Activated gamma-delta T cell treated with anti-CD3 and anti-CD28 coated beads, Interleukin-2, amount 50 U/mL, for 16 hours (primary cell): ENCODE data around the gene PGAM2.

ENCODE experiments used
- DNase-seq: peaks from one replicate; pipeline ENCODE4 v3.0.0-alpha.2; 2020; ENCODE audit warnings: low read depth

The PGAM2 gene

DNA sequence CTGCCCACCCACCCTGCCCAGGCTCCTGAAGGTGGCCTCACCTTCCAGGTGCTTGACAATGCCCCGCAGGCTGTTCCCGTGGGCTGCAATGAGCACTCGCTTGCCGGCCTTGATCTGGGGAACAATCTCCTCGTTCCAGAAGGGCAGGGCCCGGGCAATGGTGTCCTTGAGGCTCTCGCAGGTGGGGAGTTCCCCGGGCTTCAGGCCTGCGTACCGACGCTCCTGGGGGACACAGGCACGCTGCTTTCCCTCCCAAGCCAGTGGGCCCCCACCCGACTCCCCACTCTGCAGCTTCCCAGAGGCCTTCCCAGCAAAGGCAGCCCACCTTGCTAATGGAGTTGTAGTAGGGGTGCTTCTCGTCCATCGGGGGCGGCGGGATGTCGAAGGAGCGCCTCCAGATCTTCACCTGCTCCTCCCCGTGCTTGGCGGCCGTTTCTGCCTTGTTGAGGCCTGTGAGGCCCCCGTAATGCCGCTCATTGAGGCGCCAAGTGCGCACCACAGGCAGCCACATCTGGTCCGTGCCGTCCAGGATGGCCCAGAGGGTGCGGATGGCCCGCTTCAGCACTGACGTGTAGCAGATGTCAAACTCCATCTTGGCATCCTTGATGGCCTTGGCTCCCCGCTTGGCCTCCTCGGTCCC, 456 bp downstream of the PGAM2 start:
- no peak for DNase-seq

DNA sequence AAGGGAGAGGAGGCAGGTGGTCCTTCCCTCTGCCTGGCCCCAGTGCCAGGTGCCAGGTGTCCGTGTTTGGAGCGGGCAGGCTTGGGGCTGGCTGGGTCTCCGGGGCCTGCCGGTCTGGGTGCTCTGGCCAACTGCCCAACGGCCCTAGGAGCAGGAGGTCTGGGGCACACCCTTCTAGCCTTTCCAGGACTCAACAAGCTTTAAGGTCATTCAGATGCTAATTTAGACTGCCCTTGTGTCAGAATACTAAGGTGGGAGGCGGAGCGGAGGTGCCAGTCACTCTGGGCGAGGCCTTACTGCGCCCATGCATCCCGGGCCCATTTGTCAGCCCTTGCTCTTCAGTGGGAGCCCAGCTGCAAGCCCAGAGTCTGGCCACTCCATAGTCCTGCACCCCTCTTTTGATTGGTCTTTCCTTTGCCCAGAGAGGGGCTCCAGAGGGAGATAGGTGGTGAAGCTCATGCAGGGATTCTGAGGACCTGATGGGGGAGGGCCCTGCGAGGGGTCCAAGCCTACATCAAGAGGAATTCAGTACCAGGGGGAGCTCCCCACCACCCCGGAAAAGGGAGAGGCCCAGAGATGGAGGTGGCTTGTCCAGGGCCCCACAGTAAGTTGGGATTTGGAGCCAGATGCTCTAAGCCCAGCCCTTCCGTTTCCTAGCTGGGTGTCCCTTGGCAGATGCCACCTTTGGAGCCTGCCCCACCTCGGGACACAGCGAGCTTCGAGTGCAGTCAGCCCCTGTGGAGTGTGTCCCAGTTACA, 1.3 kb downstream of the PGAM2 start:
- DNase-seq: no peak

DNA sequence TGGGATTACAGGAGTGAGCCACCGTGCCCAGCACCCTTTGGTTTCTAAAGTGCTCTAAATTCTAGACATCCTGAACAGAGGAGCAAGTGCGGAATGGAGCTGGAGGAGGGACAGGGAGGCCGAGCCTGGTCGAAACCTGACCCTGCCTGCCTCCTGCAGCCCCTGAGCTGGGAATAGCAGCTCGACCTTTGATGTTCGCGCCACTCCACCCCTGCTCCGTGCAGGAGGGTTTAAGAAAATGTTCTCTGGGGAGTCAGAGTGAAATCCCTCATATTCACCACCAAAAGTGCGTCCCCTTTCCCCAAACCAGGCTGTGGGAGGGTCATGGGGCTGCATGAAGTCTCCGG, 1.8 kb downstream of the PGAM2 start:
- DNase-seq: no peak

DNA sequence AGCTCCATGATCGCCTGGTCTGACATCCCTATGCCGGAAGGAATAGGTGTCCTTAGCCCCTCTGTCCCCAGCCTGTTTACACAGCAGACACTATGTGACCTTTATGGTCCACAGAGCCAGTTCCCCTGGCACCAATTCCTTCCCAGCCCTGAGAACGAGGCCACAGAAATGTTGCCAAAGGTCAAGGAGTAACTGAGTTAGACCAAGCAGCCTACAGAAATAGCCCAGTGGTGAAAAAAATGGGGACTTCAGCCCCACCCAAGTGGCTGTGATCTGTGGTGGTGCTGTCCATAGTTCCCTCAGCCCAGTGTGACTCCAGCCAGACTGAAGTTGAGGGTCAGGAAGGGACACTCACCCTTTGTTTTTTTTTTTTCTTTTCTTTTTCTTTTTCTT, 2.5 kb downstream of the PGAM2 start:
- DNase-seq: no peak

- no peak for DNase-seq
Measured at GRCh38 chr7:44062180-44062902, 3.0 kb downstream of the PGAM2 start.

DNA sequence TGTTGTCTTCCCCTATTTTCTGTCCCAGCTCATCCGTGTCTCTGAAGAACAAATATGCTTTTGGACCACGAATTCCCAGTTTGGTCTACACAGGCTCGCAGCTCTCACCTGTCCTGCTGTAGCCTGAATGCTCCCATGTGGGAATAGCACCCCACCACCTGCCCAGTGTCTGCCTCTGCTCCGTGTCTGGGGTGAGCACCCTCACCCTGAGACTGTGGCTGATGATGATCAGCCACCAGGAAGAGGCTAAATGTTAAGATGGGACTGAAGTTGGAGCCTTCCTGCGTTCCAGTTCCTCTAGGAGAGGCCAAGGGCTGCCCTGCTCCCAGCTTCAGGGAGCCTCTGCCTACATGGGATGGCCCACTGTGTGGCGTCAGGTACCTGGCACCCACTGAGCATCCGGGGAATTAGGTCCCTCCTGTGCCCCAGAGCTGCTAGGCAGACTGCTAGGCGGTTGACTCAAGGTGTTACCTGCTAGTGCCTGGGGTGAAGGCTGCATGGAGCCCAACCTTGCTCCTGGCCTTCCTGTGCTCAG, 3.7 kb downstream of the PGAM2 start:
- DNase-seq: no peak

DNA sequence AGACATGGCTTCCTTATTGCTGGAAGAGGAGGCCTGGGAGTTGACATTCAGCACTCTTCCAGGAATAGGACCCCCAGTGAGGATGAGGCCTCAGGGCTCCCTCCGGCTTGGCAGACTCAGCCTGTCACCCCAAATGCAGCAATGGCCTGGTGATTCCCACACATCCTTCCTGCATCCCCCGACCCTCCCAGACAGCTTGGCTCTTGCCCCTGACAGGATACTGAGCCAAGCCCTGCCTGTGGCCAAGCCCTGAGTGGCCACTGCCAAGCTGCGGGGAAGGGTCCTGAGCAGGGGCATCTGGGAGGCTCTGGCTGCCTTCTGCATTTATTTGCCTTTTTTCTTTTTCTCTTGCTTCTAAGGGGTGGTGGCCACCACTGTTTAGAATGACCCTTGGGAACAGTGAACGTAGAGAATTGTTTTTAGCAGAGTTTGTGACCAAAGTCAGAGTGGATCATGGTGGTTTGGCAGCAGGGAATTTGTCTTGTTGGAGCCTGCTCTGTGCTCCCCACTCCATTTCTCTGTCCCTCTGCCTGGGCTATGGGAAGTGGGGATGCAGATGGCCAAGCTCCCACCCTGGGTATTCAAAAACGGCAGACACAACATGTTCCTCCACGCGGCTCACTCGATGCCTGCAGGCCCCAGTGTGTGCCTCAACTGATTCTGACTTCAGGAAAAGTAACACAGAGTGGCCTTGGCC, 4.3 kb downstream of the PGAM2 start:
- no peak for DNase-seq

DNA sequence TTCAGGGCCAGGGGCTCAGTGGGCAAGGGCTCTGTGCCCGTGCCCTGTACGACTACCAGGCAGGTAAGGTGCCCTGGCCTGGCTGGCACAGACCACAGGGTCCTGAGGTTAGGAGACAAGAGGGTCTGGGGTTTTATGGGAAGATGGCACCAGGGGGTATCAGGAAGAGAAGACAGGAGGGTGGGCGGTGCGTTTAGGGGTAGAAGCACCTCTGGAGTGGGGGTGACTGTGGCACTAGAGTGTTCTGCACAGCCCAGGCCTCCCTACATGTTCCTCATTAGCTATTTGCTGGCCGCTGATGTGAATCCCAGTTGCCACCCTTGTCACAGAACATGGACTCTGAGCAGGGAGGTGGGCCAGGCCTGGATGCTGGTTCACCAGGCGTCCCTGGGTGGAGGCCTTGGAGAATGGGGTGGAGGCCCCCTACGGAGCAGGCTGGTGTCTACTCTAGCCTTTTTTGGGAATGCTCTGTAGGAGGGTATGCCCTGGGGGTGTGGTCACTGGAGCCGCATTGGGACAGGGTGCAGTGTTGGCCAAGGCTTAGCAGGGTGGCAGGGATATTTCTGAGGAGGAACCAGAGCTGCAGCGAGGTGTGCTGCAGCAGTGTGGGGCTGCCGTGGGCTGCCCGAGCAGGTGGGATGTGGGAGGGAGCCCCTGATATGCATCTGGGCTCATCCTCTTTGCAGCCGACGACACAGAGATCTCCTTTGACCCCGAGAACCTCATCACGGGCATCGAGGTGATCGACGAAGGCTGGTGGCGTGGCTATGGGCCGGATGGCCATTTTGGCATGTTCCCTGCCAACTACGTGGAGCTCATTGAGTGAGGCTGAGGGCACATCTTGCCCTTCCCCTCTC, 5.0 kb downstream of the PGAM2 start:
- DNase-seq: no peak

GRCh38 chr7:44059219-44060090, 5.9 kb downstream of the PGAM2 start:
- DNase-seq: no peak

- DNase-seq: no peak
Measured at GRCh38 chr7:44058759-44059218, 6.6 kb downstream of the PGAM2 start.

GRCh38 chr7:44057849-44058758, 7.3 kb downstream of the PGAM2 start:
- DNase-seq: no peak

DNA sequence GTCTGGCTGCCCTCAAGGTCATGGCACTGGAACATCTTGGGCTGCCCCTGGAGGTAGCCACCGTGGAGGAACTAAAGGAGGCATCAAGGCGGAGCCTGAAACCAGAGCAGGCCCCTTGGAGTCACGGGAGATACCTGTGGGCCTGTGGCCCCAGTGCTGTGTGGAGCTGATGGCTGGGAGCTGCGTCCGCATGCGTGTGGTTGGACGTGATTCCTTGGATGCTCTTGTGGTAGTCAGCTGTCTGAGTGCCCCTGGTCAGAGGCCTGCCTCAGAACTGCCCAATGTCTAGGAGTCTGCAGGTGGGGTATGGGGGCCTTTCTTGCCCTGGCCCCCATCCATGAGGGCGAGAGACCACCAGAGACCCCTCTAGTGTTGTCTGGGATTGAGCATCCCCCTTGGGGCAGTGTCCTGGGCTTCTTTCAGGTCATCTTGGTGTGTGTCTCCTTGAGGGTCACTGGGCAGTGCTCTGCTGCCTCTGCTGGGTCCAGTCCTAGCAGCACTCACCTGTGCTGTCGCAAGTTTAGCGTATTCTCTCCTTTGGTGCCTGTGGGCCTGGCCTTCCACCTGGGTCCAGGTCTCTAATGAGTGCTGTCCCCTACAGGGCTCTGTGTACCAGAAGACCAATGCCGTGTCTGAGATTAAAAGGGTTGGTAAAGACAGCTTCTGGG, 8.1 kb downstream of the PGAM2 start:
- no peak for DNase-seq

DNA sequence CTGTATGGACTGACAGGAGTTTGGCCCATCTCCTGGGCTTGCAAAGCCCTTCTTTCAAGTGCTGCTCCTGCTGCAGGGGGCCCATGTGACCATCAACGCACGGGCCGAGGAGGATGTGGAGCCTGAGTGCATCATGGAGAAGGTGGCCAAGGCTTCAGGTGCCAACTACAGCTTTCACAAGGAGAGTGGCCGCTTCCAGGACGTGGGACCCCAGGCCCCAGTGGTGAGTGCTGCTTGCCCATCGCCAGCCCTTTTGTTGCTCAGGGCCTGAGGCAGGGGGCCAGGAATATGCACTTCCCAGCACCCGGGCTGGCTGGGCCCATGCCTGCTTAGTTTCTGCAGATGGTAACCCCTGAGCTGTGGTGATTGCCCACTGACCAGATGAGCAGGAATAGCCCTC, 8.7 kb downstream of the PGAM2 start:
- DNase-seq: no peak

- DNase-seq: no peak
Measured at GRCh38 chr7:44052771-44053365, 12.5 kb downstream of the PGAM2 start.

DNA sequence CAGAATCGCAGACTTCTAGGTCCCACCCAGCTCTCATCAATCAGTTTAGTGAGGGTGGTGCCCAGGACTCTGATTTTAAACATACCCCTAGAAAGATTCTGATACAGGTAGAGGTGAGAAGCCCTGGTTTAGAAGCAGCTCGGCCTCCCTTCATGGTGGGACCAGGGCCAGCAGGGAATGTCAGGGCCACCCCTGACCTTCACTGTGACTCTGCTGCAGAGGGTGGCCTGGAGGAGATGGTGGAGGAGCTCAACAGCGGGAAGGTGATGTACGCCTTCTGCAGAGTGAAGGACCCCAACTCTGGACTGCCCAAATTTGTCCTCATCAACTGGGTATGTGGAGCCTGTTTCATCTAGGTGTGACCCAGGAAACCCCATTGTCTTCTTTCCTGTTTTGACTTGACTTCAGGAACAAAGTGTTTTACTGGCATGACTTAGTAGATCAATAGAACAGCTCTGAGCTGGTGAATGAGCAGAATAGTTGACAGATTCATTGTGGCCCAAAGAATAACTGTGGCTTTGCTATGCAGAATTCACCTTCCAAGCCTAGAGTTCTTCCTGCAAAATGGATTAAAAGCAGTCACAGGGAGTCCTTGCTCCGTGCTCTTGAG, 13.7 kb downstream of the PGAM2 start:
- no peak for DNase-seq

- DNase-seq: no peak
Measured at GRCh38 chr7:44050915-44051560, 14.3 kb downstream of the PGAM2 start.
